Mesothelial cell of epicardium (in vitro differentiated cells): ENCODE results near the gene SVIL. TPM values are rescaled to one million over a fixed set of nuclear protein-coding genes. Genes with fewer than 3 reads are reported as not detected.
"Not testable (repeated sequence)": the region's sequence is repeated elsewhere in the genome, so short reads cannot be mapped to it uniquely, and the experiment has no call there.

ENCODE experiments used
- DNase-seq, 2 experiments: peaks; one replicate each; pipeline ENCODE4 v3.0.0; 2021; ENCODE audit warnings: low spot score in 2 of 2; ENCODE audit not compliant: unreplicated experiment in 2 of 2
- H3K27ac Mint-ChIP-seq: 2 replicates; pipeline ENCODE4 v1.8.0; 2021; ENCODE audit warnings: mixed read lengths
- H3K27me3 Mint-ChIP-seq: 2 replicates; pipeline ENCODE4 v1.8.0; 2021; ENCODE audit warnings: low read depth, mixed read lengths
- H3K36me3 Mint-ChIP-seq: 2 replicates; pipeline ENCODE4 v1.8.0; 2021; ENCODE audit warnings: mixed read lengths
- H3K4me1 Mint-ChIP-seq: 2 replicates; pipeline ENCODE4 v1.8.0; 2021; ENCODE audit warnings: mixed read lengths
- H3K4me3 Mint-ChIP-seq: 2 replicates; pipeline ENCODE4 v1.8.0; 2021; ENCODE audit warnings: mild to moderate bottlenecking, moderate library complexity, mixed read lengths
- H3K9me3 Mint-ChIP-seq: 2 replicates; pipeline ENCODE4 v1.8.0; 2021; ENCODE audit warnings: mixed read lengths
- CTCF ChIP-seq: fragments of 200-600 bp; sonication (generic); IDR thresholded peaks from one replicate; pipeline ENCODE4 v1.5.0; 2021; ENCODE audit warnings: antibody characterized with exemption; ENCODE audit not compliant: unreplicated experiment
- total RNA-seq: library from RNA; stranded (reverse); gene quantifications from 3 replicates; pipeline ENCODE4 v1.2.1, GENCODE V29; 2021

SVIL gene
- total RNA-seq, 1 donor from 2014 or later = 293 TPM

GRCh38 chr10:29508554-29509244 lies 126.1 kb downstream of the SVIL start:
- peak overlapping the region; percentile 44 for H3K27ac Mint-ChIP-seq
- no peak overlapping the region for H3K4me3 Mint-ChIP-seq
- H3K36me3 Mint-ChIP-seq = peaks cover 43% of the 10 kb centered on the region
- no peak for TF ChIP-seq CTCF
- no peaks in the 10 kb centered on the region for H3K9me3 Mint-ChIP-seq
- H3K27me3 Mint-ChIP-seq = no peaks in the 10 kb centered on the region
- H3K4me1 Mint-ChIP-seq = peaks cover under 1% of the 10 kb centered on the region
- DNase-seq = no peak

- H3K27ac Mint-ChIP-seq, DNase-seq, H3K27me3 Mint-ChIP-seq, H3K4me1 Mint-ChIP-seq, H3K9me3 Mint-ChIP-seq, H3K4me3 Mint-ChIP-seq: not testable (repeated sequence)
- peaks cover 42% of the 10 kb centered on the region for H3K36me3 Mint-ChIP-seq
Observed at GRCh38 chr10:29507750-29508149, 127.0 kb downstream of the SVIL start.

GRCh38 chr10:29506324-29506921 lies 128.3 kb downstream of the SVIL start:
- not testable (repeated sequence) for DNase-seq, H3K9me3 Mint-ChIP-seq, H3K4me3 Mint-ChIP-seq, H3K27me3 Mint-ChIP-seq
- H3K27ac Mint-ChIP-seq = peak overlapping the region; percentile 34
- H3K4me1 Mint-ChIP-seq = peaks cover 11% of the 10 kb centered on the region
- peaks cover 36% of the 10 kb centered on the region for H3K36me3 Mint-ChIP-seq

GRCh38 chr10:29502351-29502750 lies 132.4 kb downstream of the SVIL start:
- no peak for DNase-seq
- Mint-ChIP-seq H3K4me3 (no peak overlapping the region), H3K27me3 (no peaks in the 10 kb centered on the region), H3K36me3 (peaks cover 31% of the 10 kb centered on the region), H3K4me1 (peaks cover 11% of the 10 kb centered on the region), H3K27ac (peak overlapping the region; percentile 22), H3K9me3 (no peaks in the 10 kb centered on the region)
- TF ChIP-seq CTCF = no peak

GRCh38 chr10:29501692-29502091 lies 133.1 kb downstream of the SVIL start:
- no peak for DNase-seq
- Mint-ChIP-seq H3K9me3 (no peaks in the 10 kb centered on the region), H3K27me3 (no peaks in the 10 kb centered on the region), H3K36me3 (peaks cover 31% of the 10 kb centered on the region), H3K4me3 (no peak overlapping the region), H3K27ac (no peak overlapping the region), H3K4me1 (peaks cover 11% of the 10 kb centered on the region)
- TF ChIP-seq CTCF = no peak

GRCh38 chr10:29499993-29500537 lies 134.7 kb downstream of the SVIL start:
- no peak overlapping the region for H3K4me3 Mint-ChIP-seq
- peaks cover 11% of the 10 kb centered on the region for H3K4me1 Mint-ChIP-seq
- no peak for TF ChIP-seq CTCF
- DNase-seq = no peak
- H3K27me3 Mint-ChIP-seq = no peaks in the 10 kb centered on the region
- H3K9me3 Mint-ChIP-seq = no peaks in the 10 kb centered on the region
- peaks cover 29% of the 10 kb centered on the region for H3K36me3 Mint-ChIP-seq
- H3K27ac Mint-ChIP-seq = no peak overlapping the region
